Medulla oblongata (tissue), 1 donor: ENCODE data around the gene MAN1B1.
A peak's percentile ranks its signal among the peaks of the same experiment; 100 is the strongest.

Experiments
- DNase-seq: peaks from one replicate; pipeline ENCODE4 v3.0.0-alpha.2; 2015; ENCODE audit errors: extremely low spot score

The MAN1B1 gene

DNA sequence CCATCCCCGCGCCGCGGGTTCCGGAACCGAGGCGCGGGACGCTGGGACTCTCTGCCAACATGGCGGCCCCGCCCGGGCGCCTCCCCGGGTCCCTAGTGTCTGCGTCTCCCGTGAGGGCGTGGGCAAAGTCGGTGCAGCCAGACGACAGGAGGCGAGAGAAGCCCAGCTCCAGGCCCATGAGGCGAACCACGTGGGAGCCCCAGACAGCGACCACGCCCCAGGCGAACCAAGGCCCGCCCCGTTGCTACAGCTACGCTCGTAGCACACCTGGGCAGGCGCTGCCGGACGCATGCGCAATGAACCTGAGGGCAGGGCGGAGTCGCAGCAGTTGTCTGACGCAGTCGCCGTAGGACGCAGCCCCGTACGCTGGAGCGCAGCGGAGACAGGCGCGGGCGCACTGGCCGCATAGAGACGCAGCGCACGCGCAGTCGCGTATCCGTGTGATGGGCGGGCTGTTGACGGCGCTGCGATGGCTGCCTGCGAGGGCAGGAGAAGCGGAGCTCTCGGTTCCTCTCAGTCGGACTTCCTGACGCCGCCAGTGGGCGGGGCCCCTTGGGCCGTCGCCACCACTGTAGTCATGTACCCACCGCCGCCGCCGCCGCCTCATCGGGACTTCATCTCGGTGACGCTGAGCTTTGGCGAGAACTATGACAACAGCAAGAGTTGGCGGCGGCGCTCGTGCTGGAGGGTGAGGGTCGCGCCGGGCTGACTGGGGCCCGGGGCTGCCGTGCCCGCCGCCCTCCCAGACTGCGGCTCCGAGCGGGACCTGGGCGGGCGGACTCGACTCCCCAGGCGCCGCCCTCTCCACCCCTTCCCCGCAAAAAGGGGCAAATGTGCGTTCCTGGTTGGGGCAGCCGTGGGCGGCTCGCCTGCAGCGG, at the start of gene MAN1B1:
MAN1B1 (plus strand) TSS at position 455 of the 878 bp plus-strand sequence; CDS start at position 470, 15 bp downstream.
- peak; percentile 97 for DNase-seq

GRCh38 chr9:137037035-137037434, 49.8 kb upstream of the MAN1B1 start:
- DNase-seq = no peak

- DNase-seq = no peak
Measured at GRCh38 chr9:137037483-137037882, 49.3 kb upstream of the MAN1B1 start.

DNA sequence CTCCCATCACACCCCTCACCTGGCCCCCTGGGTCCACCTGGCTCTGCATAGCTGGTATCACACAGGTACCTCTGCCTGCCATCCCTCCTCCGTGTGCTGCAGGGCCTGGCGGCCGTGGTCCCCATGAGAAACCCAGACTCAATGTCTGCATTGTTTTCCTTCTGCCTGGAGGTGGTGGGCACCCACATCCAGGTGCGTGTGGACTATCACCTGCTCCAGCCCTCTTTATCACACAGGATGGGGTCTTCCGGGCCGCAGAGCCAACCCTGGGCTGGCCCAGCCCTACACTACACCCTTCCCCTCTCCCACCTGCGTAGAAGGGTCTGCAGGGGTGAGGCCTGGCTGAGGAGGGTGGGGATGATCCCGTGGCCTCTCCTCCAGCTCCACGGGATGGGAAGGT, 47.9 kb upstream of the MAN1B1 start:
- no peak for DNase-seq

DNA sequence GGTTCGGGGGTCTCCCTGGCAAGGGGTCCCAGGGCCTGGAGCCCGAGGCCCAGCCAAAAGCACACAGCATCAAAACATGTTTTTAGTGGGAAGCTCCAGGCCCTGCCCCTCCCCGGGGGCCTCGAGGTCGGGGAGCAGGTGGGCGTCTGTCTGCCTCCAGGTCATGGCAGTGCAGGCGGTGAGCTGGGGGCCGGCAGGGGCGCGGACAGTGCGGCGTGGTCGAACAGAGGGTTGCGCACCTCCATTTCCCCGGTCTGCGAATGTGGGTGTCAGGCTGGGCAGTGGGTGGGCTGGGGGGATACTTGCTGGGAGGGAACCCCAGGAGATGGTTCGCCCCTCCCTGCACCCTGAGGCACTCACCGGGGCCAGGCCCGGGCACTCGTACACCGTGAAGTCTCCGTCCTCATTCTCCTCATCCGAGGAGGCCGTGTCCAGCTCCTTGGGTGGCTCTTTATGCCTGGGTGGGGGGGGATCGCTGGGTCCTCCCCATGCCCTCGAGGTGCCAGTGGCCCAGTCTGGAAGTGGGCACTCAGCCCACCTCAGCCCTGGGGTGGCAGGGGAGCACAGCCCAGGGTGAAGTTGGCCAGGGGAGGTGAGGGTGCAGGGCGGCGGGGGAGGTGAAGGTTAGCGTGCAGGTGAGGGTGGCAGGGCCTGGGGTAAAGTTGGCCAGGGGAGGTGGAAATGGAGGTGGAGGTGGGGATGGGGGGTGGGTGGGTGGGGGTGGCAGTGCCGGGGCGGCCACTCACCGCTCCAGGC, 47.0 kb upstream of the MAN1B1 start:
- DNase-seq = no peak

GRCh38 chr9:137040568-137040967, 46.2 kb upstream of the MAN1B1 start:
- no peak for DNase-seq

GRCh38 chr9:137041124-137041523, 45.7 kb upstream of the MAN1B1 start:
- DNase-seq = no peak

DNA sequence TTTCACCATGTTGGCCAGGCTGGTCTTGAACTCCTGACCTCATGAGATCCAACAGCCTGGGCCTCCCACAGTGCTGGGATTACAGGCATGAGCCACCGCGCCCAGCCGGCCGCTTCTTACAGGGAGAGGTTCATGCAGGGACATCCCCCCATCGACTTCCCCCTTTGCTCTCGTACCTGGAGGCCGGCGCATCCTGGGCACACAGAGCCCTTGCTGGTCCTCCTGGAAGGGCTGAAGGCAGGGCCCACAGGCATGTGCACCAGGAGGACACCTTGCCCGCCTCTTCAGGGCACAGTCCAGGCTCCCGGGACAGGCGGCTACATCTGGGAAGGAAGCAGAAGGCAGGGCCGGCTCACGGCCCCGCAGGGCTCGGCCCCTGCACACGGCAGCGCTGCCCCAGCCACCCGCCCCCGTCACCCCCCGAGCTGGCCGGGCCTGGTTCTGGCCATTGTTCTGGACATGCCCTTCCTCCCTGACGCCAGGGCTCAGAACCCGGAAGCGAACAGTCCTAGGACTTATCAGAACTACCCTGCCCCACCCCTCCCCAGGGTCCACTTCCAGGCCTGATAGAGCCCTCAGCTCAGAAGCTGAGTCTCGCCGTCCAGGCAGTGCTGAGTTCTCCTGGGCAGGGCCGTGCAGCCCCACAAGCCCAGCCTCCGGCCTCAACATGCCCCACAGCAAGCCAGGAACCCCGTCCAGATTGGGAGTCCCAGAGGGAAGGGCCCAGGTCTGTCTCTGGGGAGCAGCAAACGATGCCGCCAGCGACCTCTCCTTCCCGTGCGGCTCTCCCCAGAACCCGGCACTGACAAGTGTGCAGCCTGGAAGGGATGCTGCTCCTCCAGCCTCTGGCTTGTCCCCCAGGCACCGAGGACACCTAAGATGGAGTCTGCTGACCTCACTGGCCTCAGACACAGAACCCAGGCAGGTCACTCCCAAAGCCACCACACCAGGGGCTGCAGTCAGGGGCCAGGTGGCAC, 43.7 kb upstream of the MAN1B1 start:
- no peak for DNase-seq

- DNase-seq = no peak
Measured at GRCh38 chr9:137044037-137044436, 42.7 kb upstream of the MAN1B1 start.

- DNase-seq = peak; percentile 64
Measured at GRCh38 chr9:137044502-137045177, 42.1 kb upstream of the MAN1B1 start.

DNA sequence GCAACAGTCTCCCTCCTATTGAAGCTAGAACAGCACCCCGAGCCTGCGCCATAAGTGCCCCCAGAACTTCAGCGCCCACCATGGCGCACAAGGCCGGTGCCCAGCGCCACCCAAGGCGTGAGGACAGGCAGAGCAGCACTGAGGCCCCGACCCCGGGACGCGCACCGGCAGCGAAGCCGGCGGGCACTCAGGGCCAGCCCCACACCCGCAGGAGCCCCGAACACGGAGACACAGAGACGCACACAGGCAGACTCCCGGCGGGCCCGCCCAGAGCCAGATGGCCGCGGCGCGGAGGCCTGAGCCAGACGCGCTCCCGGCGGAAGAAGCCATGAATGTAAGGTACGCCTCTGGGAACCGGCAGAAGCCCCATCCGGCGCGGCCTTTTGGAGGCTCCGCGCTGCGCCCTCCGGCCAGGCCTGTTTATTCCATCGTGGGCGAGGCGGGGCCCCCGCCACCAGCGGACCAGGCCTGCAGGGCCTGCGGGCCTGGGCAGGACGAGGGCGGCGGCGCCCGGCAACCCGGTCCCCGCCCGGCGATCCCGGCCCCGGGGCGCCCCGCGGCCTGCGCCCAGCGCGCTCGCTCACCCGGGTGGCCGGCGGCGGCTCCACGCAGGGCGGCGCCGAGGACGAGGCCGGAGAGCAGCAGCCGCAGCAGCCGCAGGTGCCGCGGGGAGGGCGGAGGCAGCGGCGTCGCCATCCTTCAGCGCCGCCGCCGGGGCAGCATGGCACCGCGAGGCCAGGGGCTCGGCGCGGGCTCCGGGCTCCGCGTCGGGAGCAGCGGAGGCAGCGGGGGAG, 41.3 kb upstream of the MAN1B1 start:
- DNase-seq = no peak

GRCh38 chr9:137046088-137046787, 40.5 kb upstream of the MAN1B1 start, which contains the start of gene NPDC1:
TSS of gene NPDC1 (minus strand) at chr9:137046177. CDS start at chr9:137045989, 188 bp downstream.
- DNase-seq = peak; percentile 76

DNA sequence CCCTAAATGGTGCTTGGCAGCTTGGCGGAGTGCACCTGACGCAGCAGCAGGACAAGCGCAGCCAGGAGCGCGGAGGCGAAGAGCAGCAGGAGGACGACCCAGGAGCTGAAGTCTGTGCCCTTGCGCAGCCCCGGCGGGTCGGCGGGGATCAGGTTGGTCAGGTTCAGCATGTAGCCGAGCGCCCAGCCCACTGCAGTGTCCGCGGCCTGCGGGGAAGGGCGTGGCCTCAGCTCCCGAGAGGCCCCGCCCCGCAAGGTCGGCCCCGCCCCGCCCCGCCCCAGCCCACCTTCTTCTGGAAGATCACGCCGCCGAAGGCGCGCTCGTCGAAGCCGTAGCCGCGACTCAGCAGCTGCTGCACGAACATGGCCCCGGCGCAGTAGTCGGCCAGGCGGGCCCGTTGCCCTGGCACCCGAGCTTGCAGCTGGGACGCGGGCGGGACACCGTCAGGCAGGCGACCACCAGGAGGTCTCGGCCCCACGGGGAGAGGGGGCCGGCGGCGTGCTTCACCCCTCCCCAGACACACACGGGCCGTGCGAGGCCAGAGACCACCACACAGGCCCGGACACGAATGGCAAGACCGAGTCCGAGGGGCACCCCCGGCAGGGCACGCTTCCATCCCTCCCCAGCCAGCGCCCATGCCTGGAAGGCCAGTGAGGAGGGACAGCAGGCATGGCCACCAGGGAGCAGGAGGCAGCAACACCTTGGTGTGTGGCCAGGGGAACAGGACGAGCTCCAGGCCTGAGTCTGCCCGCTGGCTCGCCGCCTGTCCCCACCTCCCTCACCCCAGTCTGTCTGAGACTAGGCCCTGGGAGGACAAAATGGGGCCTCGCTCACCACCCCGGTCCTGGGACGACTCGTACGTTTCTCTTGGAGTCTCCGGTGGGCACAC, 37.9 kb upstream of the MAN1B1 start:
- peak; percentile 55 for DNase-seq

- DNase-seq = peak; percentile 67
Measured at GRCh38 chr9:137049544-137050449, 37.0 kb upstream of the MAN1B1 start.

GRCh38 chr9:137050570-137050969, 36.2 kb upstream of the MAN1B1 start:
- no peak for DNase-seq

GRCh38 chr9:137051145-137051724, 35.5 kb upstream of the MAN1B1 start:
- DNase-seq = no peak

- DNase-seq = no peak
Measured at GRCh38 chr9:137052293-137052692, 34.5 kb upstream of the MAN1B1 start.
